Measurements from ENCODE around the gene NANOS2. TPM values are rescaled to one million over a fixed set of nuclear protein-coding genes. Genes with fewer than 3 reads are reported as not detected.
A peak's percentile ranks its signal among the peaks of the same experiment; 100 is the strongest.

NANOS2 gene
- total and polyA plus RNA-seq, 2 of the 13 experiments (the other 11 are each of a cell fraction or from before 2014, with no cell fraction given), result not detected

DNA sequence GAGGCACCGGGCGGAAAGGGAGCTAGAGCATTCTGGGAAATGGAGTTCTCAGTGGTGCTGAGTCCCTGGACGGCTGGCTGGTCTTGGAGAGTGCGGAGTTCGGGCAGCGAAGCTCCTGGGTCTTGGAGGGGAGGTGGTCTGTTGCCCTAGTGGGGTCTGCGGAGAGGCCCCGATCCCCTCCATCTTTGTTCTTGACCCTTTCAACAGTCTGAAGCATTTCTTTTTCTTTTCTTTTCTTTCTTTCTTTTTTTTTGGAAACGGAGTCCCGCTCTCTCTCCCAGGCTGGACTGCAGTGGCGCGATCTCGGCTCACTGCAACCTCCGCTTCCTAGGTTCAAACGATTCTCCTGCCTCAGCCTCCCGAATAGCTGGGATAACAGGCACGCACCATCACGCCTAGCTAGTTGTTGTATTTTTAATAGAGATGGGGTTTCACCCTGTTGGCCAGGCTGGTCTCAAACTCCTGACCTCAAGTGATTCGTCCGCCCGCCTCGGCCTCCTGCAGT, 51.2 kb downstream of the NANOS2 start (continued):
- 0 out of 2 replicates have a peak, but pooled peaks have one; percentile 4 for TF ChIP-seq MED1 (CRISPR knock-in tag; IDR thresholded peaks at IDR 0.05)
- no peak for TF ChIP-seq ZNF180 (CRISPR knock-in tag; IDR thresholded peaks at IDR 0.05; ENCODE audit: borderline replicate concordance, low read depth)
- TF ChIP-seq GZF1 (CRISPR knock-in tag; IDR thresholded peaks at IDR 0.05), result 0 out of 2 replicates have a peak, but pooled peaks have one; percentile 15
- TF ChIP-seq CBX1 (IDR thresholded peaks at IDR 0.05; ENCODE audit: low read depth), result no peak
- no peak for TF ChIP-seq MLLT10 (CRISPR knock-in tag; IDR thresholded peaks at IDR 0.05)
- no peak for TF ChIP-seq SMARCE1 (IDR thresholded peaks at IDR 0.05; ENCODE audit: borderline replicate concordance)
- TF ChIP-seq NCOA2 (CRISPR knock-in tag; IDR thresholded peaks at IDR 0.05), result no peak
- TF ChIP-seq, protein P1, sequence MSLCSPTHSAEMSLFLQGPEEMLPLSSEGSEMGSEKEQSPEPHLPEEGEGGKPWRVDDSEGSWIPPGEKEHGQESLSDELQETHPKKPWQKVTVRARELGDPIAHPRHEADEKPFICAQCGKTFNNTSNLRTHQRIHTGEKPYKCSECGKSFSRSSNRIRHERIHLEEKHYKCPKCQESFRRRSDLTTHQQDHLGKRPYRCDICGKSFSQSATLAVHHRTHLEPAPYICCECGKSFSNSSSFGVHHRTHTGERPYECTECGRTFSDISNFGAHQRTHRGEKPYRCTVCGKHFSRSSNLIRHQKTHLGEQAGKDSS (CRISPR knock-in tag; IDR thresholded peaks at IDR 0.05; ENCODE audit: borderline replicate concordance, low read depth), result no peak
- TF ChIP-seq, protein P2, sequence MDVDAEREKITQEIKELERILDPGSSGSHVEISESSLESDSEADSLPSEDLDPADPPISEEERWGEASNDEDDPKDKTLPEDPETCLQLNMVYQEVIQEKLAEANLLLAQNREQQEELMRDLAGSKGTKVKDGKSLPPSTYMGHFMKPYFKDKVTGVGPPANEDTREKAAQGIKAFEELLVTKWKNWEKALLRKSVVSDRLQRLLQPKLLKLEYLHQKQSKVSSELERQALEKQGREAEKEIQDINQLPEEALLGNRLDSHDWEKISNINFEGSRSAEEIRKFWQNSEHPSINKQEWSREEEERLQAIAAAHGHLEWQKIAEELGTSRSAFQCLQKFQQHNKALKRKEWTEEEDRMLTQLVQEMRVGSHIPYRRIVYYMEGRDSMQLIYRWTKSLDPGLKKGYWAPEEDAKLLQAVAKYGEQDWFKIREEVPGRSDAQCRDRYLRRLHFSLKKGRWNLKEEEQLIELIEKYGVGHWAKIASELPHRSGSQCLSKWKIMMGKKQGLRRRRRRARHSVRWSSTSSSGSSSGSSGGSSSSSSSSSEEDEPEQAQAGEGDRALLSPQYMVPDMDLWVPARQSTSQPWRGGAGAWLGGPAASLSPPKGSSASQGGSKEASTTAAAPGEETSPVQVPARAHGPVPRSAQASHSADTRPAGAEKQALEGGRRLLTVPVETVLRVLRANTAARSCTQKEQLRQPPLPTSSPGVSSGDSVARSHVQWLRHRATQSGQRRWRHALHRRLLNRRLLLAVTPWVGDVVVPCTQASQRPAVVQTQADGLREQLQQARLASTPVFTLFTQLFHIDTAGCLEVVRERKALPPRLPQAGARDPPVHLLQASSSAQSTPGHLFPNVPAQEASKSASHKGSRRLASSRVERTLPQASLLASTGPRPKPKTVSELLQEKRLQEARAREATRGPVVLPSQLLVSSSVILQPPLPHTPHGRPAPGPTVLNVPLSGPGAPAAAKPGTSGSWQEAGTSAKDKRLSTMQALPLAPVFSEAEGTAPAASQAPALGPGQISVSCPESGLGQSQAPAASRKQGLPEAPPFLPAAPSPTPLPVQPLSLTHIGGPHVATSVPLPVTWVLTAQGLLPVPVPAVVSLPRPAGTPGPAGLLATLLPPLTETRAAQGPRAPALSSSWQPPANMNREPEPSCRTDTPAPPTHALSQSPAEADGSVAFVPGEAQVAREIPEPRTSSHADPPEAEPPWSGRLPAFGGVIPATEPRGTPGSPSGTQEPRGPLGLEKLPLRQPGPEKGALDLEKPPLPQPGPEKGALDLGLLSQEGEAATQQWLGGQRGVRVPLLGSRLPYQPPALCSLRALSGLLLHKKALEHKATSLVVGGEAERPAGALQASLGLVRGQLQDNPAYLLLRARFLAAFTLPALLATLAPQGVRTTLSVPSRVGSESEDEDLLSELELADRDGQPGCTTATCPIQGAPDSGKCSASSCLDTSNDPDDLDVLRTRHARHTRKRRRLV (CRISPR knock-in tag; IDR thresholded peaks at IDR 0.05), result no peak
- TF ChIP-seq MIER2 (CRISPR knock-in tag; IDR thresholded peaks at IDR 0.05), result 0 out of 2 replicates have a peak, but pooled peaks have one; percentile 7
- TF ChIP-seq RARG (CRISPR knock-in tag; IDR thresholded peaks at IDR 0.05; ENCODE audit: low read depth), result no peak
- TF ChIP-seq SIN3A (IDR thresholded peaks at IDR 0.05; ENCODE audit: borderline replicate concordance, low read depth, low read length), result peak; percentile 34; the same call in 1 of the 2 replicates
- TF ChIP-seq ZBTB7B (CRISPR knock-in tag; IDR thresholded peaks at IDR 0.05), result no peak
- TF ChIP-seq, protein P3, sequence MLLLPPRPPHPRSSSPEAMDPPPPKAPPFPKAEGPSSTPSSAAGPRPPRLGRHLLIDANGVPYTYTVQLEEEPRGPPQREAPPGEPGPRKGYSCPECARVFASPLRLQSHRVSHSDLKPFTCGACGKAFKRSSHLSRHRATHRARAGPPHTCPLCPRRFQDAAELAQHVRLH (CRISPR knock-in tag; IDR thresholded peaks at IDR 0.05; ENCODE audit: borderline replicate concordance, low read depth), result no peak
- TF ChIP-seq KMT2B (CRISPR knock-in tag; IDR thresholded peaks at IDR 0.05), result no peak
- peak in 1 of 2 experiments; percentile 73; a peak in 1 of 4 replicates for TF ChIP-seq POLR2A (IDR thresholded peaks at IDR 0.05; ENCODE audit: insufficient read depth in 1 of 2, low read depth in 2 of 2, low read length in 2 of 2)
- no peak for TF ChIP-seq ZFP1 (CRISPR knock-in tag; IDR thresholded peaks at IDR 0.05)
- TF ChIP-seq, protein P4, sequence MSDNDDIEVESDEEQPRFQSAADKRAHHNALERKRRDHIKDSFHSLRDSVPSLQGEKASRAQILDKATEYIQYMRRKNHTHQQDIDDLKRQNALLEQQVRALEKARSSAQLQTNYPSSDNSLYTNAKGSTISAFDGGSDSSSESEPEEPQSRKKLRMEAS (IDR thresholded peaks at IDR 0.05), result no peak; the same call in 1 of the 2 replicates
- 0 out of 2 replicates have a peak, but pooled peaks have one; percentile 6 for TF ChIP-seq ZNF20 (CRISPR knock-in tag; IDR thresholded peaks at IDR 0.05)
- no peak for TF ChIP-seq KLF15 (CRISPR knock-in tag; IDR thresholded peaks at IDR 0.05; ENCODE audit: borderline replicate concordance)
- no peak for TF ChIP-seq MBNL3 (CRISPR knock-in tag; conservative IDR thresholded peaks at IDR 0.05)
- TF ChIP-seq, protein P5, sequence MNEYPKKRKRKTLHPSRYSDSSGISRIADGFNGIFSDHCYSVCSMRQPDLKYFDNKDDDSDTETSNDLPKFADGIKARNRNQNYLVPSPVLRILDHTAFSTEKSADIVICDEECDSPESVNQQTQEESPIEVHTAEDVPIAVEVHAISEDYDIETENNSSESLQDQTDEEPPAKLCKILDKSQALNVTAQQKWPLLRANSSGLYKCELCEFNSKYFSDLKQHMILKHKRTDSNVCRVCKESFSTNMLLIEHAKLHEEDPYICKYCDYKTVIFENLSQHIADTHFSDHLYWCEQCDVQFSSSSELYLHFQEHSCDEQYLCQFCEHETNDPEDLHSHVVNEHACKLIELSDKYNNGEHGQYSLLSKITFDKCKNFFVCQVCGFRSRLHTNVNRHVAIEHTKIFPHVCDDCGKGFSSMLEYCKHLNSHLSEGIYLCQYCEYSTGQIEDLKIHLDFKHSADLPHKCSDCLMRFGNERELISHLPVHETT (CRISPR knock-in tag; conservative IDR thresholded peaks at IDR 0.05), result no peak
- TF ChIP-seq ZNF607 (CRISPR knock-in tag; IDR thresholded peaks at IDR 0.05; ENCODE audit: borderline replicate concordance), result 0 out of 2 replicates have a peak, but pooled peaks have one; percentile 14
- TF ChIP-seq KDM4B (CRISPR knock-in tag; IDR thresholded peaks at IDR 0.05), result 0 out of 2 replicates have a peak, but pooled peaks have one; percentile 2

Data from HepG2 (cell line).